Smooth muscle cell (in vitro differentiated cells): Measurements from ENCODE around the gene ERF. TPM values are rescaled to one million over a fixed set of nuclear protein-coding genes. Genes with fewer than 3 reads are reported as not detected.

Experiments used
- DNase-seq: peaks from one replicate; lab custom pipeline; 2025; ENCODE audit not compliant: unreplicated experiment; lab: John Stamatoyannopoulos, UW
- H2AFZ ChIP-seq: fragments of 200-600 bp; sonication (generic); 2 replicates; pipeline ENCODE4 v1.6.0; 2016; ENCODE audit warnings: antibody characterized with exemption, low read depth, mild to moderate bottlenecking
- H3F3A ChIP-seq: fragments of 200-600 bp; sonication (generic); 2 replicates; pipeline ENCODE4 v1.6.0; 2017; ENCODE audit warnings: antibody characterized with exemption, low read depth
- H3K27ac ChIP-seq: fragments of 200-600 bp; sonication (generic); 2 replicates; pipeline ENCODE4 v1.5.1; 2016; ENCODE audit warnings: low read depth, mild to moderate bottlenecking
- H3K27me3 ChIP-seq: fragments of 200-600 bp; sonication (generic); 2 replicates; pipeline ENCODE4 v1.6.1; 2016; ENCODE audit warnings: low read depth, mild to moderate bottlenecking
- H3K36me3 ChIP-seq: fragments of 200-600 bp; sonication (generic); 2 replicates; pipeline ENCODE4 v1.5.1; 2016; ENCODE audit warnings: low read depth
- H3K4me1 ChIP-seq: fragments of 200-600 bp; sonication (generic); 2 replicates; pipeline ENCODE4 v1.5.1; 2016; ENCODE audit warnings: low read depth
- H3K4me2 ChIP-seq: fragments of 200-600 bp; sonication (generic); 2 replicates; pipeline ENCODE4 v1.6.0; 2016; ENCODE audit warnings: mild to moderate bottlenecking
- H3K4me3 ChIP-seq: fragments of 200-600 bp; sonication (generic); 2 replicates; pipeline ENCODE4 v1.5.1; 2016; ENCODE audit warnings: mild to moderate bottlenecking
- H3K79me2 ChIP-seq: fragments of 200-600 bp; sonication (generic); 2 replicates; pipeline ENCODE4 v1.6.0; 2016; ENCODE audit warnings: low read depth, mild to moderate bottlenecking
- H3K9ac ChIP-seq: fragments of 200-600 bp; sonication (generic); 2 replicates; pipeline ENCODE4 v1.6.0; 2016; ENCODE audit warnings: low read depth
- H3K9me3 ChIP-seq: fragments of 200-600 bp; sonication (generic); replicated peaks from 2 replicates; pipeline ENCODE4 v1.5.1; 2016; ENCODE audit warnings: low read depth
- H4K20me1 ChIP-seq: fragments of 200-600 bp; sonication (generic); 2 replicates; pipeline ENCODE4 v1.6.0; 2016; ENCODE audit warnings: low read depth
- WGBS: methylation state at CpG from one replicate; pipeline ENCODE4 v1.1.7; 2016; ENCODE audit warnings: low lambda C conversion rate; 5-methylcytosine and 5-hydroxymethylcytosine counted together
- polyA plus RNA-seq: library from polyadenylated mRNA; unstranded; fragments of >200 nt; fragmentation: Nextera tagmentation; extraction: Ambion mirVana; gene quantifications from 2 replicates; pipeline ENCODE4 v1.2.1, GENCODE V29; 2016
- total RNA-seq: library from RNA; depleted of rRNA; stranded (reverse); fragments of >200 nt; gene quantifications from 2 replicates; pipeline ENCODE4 v1.2.3, GENCODE V29; 2014
- TF ChIP-seq, protein P1 (sequence below): fragments of 200-600 bp; sonication (generic); IDR thresholded peaks from 2 replicates; pipeline ENCODE4 v1.5.1; 2017; ENCODE audit warnings: borderline replicate concordance, mild to moderate bottlenecking, antibody characterized with exemption; ENCODE audit not compliant: insufficient read depth, poor library complexity, severe bottlenecking

Gene ERF
- total and polyA plus RNA-seq, 2 experiments from 2014 or later = 14.9 to 20.5 TPM

DNA sequence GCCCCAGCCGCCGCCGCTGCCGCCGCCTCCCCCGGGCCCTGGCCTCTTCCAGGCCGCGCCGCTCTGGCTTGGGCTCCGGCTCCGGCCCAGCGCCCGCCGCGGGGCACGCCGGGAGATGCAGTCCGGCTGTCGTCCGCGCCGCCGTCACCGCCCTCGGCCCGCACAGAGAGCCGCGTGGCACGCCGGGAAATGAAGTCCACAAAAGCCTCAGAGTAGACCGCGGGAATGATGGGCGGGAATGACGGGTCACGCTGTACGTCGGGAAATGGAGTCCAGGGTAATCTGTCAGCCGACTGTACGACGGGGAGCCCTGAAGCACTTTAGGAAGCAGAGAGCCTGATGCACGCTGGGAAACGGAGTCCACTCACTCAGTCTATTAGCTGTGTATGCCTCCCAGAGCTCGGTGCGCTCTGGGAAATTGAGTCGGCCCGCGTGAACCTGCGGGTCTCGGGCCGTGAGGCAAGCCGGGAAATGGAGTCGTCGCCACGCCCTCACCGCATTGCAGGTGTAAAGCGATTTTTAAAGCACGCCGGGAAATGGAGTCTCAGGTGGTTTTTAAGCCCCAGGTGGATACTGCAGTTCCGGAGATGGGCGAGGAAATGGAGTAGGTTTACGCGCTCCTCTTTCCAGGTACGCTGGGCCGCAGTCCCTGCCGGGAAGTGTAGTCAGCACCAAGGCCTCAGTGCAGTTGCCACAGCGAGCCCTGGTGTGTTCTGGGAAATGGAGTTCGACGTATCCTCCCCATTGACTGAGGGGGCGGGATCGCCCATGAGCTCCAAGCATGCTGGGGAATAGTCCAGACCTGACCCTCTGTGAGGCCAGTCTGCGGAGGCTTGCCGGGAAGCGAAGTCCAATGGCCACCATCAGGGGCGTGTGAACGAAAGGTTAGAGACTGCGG is 12.2 kb downstream of the ERF start, which contains the start of gene GSK3A:
TSS of gene GSK3A (minus strand) at position 91 of the 898 bp plus-strand sequence. CDS start 137 bp downstream, outside the sequence.
- peak; percentile 92 for DNase-seq
- Histone ChIP-seq H3K36me3 (no peaks in the 10 kb centered on the region), H3K9ac (peak within 1 kb of the TSS; percentile 93), H3K27me3 (no peaks in the 10 kb centered on the region), H3K4me2 (peak within 1 kb of the TSS; percentile 100), H3K27ac (peak within 1 kb of the TSS; percentile 74), H3K4me3 (peak within 1 kb of the TSS; percentile 57), H4K20me1 (peaks cover 50% of the 10 kb centered on the region), H3F3A (peaks cover 22% of the 10 kb centered on the region), H3K9me3 (no peaks in the 10 kb centered on the region), H3K79me2 (peaks cover 42% of the 10 kb centered on the region), H3K4me1 (peaks cover 15% of the 10 kb centered on the region), H2AFZ (no peak within 1 kb of the TSS)
- TF ChIP-seq, protein P1, sequence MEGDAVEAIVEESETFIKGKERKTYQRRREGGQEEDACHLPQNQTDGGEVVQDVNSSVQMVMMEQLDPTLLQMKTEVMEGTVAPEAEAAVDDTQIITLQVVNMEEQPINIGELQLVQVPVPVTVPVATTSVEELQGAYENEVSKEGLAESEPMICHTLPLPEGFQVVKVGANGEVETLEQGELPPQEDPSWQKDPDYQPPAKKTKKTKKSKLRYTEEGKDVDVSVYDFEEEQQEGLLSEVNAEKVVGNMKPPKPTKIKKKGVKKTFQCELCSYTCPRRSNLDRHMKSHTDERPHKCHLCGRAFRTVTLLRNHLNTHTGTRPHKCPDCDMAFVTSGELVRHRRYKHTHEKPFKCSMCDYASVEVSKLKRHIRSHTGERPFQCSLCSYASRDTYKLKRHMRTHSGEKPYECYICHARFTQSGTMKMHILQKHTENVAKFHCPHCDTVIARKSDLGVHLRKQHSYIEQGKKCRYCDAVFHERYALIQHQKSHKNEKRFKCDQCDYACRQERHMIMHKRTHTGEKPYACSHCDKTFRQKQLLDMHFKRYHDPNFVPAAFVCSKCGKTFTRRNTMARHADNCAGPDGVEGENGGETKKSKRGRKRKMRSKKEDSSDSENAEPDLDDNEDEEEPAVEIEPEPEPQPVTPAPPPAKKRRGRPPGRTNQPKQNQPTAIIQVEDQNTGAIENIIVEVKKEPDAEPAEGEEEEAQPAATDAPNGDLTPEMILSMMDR = no peak
- 1% methylated on average over 73 of the region's 76 CpGs for WGBS

DNA sequence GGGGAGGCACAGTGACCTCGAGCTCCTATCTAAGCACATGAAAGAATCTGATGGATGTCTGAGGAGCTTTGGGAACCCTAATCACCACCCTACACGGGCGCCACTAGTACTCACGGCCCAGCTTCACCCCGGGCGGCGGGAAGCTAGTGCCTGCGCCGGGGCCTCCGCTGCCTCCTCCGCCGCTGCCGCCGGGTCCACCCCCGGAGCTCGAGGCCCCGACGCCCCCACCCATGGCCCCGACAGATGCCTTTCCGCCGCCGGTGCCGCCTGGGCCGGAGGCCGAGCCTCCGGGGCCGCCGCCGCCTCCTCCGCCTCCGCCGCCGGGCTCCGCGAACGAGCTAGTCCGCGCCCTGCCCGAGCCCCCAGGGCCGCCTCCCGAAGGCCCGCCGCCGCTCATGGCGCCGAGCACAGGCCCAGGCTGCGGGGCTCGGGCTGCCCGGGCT is 12.8 kb downstream of the ERF start:
- Histone ChIP-seq H3F3A (peaks cover 18% of the 10 kb centered on the region), H3K4me1 (peaks cover 15% of the 10 kb centered on the region), H2AFZ (no peak overlapping the region), H3K4me2 (peak overlapping the region; percentile 100), H3K27me3 (no peaks in the 10 kb centered on the region), H3K9me3 (no peaks in the 10 kb centered on the region), H3K36me3 (no peaks in the 10 kb centered on the region), H3K27ac (peak overlapping the region; percentile 74), H3K79me2 (peaks cover 42% of the 10 kb centered on the region), H3K4me3 (peak overlapping the region; percentile 57), H3K9ac (peak overlapping the region; percentile 93), H4K20me1 (peaks cover 47% of the 10 kb centered on the region)
- under 1% methylated on average over 20 of the region's 49 CpGs for WGBS
- TF ChIP-seq, protein P1 = no peak
- no peak for DNase-seq

DNA sequence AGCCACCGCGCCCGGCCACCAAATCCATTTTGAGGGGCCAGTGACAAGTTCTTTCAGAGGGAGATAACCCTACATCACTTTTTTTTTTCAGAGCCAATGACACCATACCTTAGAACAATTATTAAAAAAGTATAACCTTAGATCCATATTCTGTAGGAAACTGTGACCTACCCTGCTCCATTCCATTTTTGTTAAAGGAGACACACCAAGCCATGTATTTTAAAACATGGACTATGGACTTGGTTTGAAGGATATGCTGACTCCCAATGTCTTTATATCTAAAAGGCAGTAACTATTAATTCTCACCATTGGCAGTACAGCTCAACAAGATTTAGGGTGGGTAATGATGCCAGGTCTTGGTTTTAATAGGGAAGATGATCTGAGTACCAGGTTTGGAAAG is 13.6 kb downstream of the ERF start:
- Histone ChIP-seq H3K36me3 (no peaks in the 10 kb centered on the region), H3K79me2 (peaks cover 42% of the 10 kb centered on the region), H3K27me3 (no peaks in the 10 kb centered on the region), H3K4me1 (peaks cover 15% of the 10 kb centered on the region), H3K9me3 (no peaks in the 10 kb centered on the region), H3K27ac (peak overlapping the region; percentile 74), H4K20me1 (peaks cover 47% of the 10 kb centered on the region), H3K4me3 (peak overlapping the region; percentile 57), H3F3A (peaks cover 9% of the 10 kb centered on the region), H2AFZ (no peak overlapping the region), H3K4me2 (peak overlapping the region; percentile 100), H3K9ac (peak overlapping the region; percentile 93)
- WGBS = 100% methylated on average over 3 of the region's 3 CpGs
- TF ChIP-seq, protein P1 = no peak
- no peak for DNase-seq
